ENCODE results near the gene CELSR1.
"Not testable (repeated sequence)": the region's sequence is repeated elsewhere in the genome, so short reads cannot be mapped to it uniquely, and the experiment has no call there.

CELSR1 gene

DNA sequence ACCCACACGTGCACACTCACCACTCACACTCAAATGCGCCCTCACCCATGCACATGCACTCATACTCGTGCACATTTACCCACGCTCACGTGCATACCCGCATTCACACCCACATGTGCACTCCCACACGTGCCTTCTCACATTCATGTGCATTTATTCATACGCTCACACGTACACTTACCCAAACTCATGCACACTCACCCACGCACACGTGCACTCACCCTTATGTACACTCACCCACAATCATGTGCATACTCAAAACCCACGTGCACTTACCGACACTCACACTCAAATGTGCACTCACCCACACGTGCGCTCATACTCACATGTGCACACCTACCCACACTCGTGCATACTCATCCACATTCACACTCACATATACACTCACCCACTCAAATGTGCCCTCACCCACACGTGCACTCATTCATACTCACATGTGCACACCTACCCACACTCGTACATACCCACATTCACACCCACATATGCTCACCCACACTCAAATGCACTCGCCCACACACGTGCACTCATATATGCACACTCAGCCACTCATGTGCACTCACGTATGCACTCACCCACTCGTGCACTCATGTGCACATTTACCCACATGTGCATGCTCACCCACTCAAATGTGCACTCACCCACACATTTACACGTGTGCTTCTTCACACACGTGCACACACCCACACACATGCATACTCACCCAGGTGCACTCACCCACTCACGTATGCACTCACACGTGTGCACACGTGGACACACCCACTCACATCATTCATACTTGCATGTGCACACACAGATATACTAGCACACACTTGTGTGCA, 117.5 kb downstream of the CELSR1 start:
- no peak for DNase-seq (ENCODE audit: low read depth)

GRCh38 chr22:46418827-46419226, 118.6 kb downstream of the CELSR1 start:
- DNase-seq (ENCODE audit: low read depth), result no peak

GRCh38 chr22:46417769-46418168, 119.7 kb downstream of the CELSR1 start:
- no peak for DNase-seq (ENCODE audit: low read depth)

GRCh38 chr22:46416891-46417580, 120.4 kb downstream of the CELSR1 start:
- peak; percentile 24 for DNase-seq (ENCODE audit: low read depth)

DNA sequence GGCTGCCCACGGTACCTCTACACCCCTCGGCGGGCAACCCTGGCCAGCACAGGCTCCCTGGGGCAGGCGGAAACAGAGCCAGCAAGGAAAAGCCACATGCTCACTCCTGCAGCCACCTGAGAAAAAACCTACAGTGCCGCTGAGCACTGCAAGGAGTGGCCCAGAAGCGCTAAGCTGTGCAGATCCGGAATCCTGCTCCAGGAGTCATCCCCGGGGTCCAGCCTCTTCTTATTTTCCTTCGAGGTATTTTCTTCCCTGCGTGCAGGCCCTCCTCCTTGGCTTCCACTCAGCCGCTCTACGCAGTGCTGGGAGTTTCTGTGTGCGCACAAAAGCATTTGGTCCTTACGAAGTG, 120.9 kb downstream of the CELSR1 start:
- DNase-seq (ENCODE audit: low read depth), result peak; percentile 29

GRCh38 chr22:46415776-46416519, 121.5 kb downstream of the CELSR1 start:
- DNase-seq (ENCODE audit: low read depth), result no peak

- no peak for DNase-seq (ENCODE audit: low read depth)
Measured at GRCh38 chr22:46414704-46415103, 122.7 kb downstream of the CELSR1 start.

- no peak for DNase-seq (ENCODE audit: low read depth)
Measured at GRCh38 chr22:46413725-46414379, 123.6 kb downstream of the CELSR1 start.

GRCh38 chr22:46411347-46411746, 126.1 kb downstream of the CELSR1 start:
- no peak for DNase-seq (ENCODE audit: low read depth)

- no peak for DNase-seq (ENCODE audit: low read depth)
Measured at GRCh38 chr22:46410291-46410808, 127.1 kb downstream of the CELSR1 start.

- DNase-seq (ENCODE audit: low read depth), result no peak
Measured at GRCh38 chr22:46409631-46410210, 127.7 kb downstream of the CELSR1 start.

DNA sequence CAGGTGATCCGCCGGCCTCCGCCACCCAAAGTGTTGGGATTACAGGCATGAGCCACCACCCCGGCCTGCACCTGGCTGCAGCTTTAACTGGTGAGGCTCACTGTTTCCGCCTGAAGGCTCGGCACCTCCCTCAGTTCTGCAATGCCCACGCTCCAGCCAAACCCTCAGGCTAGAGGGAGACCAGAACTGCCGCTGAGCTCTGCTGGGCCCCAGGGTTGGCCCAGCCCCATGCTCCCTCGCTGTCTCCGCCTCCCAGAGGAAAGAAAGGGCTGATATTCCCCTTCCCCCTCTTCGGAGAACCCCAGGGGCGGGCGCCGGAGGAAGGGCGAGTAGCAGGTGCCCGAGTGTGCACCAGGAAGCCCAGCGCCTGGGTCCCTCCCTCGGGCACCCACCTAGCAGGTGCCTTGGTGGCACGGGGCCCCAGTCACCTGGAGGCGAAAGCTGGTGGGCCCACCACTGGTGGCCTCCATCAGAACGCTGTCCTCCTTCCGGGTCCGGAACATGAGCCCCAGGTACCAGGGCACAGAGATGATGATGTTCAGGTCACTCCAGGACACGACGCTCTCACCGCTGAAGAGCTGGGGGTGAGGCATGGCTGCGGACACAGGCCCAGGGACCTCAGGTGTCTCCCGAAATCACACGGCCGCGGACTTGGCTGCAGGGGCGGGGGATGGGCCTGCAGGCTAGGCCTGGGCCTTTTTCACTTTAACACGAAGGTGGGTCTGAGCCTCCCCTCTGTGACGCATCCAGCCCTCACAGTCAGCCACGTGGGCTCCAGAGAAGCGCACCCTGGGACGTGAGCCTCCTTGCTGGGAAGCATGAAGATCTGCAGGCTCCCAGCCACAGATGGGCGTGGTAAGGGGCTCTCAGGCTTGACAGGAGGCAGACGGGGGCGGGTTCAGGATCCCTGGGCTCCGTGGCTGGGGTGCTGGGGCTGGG, 128.6 kb downstream of the CELSR1 start:
- no peak for DNase-seq (ENCODE audit: low read depth)

GRCh38 chr22:46407748-46408147, 129.7 kb downstream of the CELSR1 start:
- no peak for DNase-seq (ENCODE audit: low read depth)

DNA sequence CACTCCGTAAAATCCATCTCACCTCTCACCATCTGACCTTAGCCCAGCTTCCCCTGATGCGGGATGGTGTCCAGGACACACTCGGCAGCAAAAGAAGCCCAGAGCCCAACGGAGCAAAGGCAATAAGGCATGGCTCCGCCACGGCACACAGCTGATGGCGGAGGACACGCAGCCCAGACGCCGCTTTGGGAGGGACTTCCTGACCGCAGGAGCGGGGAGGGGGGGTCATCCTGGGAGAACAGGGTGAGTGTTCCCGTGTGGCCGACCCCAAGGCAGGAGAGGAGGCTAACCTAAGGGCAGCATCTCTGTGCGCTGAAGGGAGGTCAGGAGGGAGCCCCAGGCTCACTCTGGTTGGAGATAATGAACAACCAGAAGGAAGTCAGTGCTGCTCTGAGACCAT, 130.6 kb downstream of the CELSR1 start:
- no peak for DNase-seq (ENCODE audit: low read depth)

GRCh38 chr22:46406349-46406748, 131.1 kb downstream of the CELSR1 start:
- no peak for DNase-seq (ENCODE audit: low read depth)

GRCh38 chr22:46405901-46406300, 131.5 kb downstream of the CELSR1 start:
- no peak for DNase-seq (ENCODE audit: low read depth)

- not testable (repeated sequence) for DNase-seq (ENCODE audit: low read depth)
Measured at GRCh38 chr22:46403880-46404279, 133.5 kb downstream of the CELSR1 start.

DNA sequence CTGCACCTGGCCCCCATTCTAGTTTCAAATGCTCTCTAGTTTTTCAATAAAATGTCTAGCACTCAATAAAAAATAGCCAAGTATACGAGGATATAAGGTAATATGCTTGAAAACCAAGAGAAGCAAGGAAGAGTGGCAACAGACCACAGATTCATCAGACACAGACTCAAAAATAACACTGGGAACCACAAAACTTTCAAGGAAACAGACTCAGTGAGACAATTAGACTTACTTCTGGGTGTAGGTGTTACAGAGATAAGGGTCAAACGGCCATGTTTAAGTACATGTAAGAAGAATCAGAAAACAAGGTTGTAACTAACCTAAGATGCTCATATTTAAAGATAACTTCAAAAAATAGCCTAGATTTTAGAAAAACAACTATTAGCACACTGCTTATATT, 134.9 kb downstream of the CELSR1 start:
- no peak for DNase-seq (ENCODE audit: low read depth)

- DNase-seq (ENCODE audit: low read depth), result no peak
Measured at GRCh38 chr22:46401370-46401769, 136.1 kb downstream of the CELSR1 start.

DNA sequence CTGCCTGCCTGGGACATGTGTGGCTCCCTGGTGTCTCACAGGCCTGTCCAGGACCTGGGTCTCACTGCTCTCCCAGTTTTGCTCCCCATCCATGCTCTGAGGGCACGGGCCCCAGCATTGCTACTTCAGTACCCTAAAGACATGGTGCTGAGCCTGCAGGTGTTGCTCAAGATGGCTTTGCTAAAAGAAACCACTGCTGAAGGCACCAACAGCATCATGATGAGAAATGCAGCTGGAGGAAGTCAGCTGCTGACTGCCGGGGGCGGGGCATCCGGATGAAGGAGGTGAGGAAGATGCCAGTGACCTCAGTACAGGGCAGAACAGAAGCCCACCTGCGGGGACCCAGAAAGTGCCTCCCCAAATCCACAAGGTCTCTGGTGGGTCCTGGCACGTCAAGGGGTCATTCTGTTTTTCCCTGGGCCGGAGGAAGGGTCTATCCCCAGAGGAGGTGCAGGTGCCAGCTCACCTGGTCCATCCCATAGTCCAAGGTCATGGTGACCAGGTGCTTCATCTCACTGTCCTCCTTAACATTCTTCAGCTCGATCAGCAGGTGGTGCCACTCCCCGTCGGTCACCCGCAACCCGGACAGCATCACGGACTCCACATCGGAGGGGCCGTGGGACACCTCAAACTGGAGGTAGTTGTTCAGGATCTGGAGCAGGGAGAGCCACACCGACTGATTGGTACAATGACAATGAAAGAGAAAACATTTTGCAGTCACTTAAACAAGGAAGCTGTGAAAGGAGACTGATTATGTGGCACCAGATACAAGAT, 138.0 kb downstream of the CELSR1 start:
- no peak for DNase-seq (ENCODE audit: low read depth)

Measured in iris pigment epithelial cell (primary cell).